Measurements from ENCODE around the gene SPATA2.

DNA sequence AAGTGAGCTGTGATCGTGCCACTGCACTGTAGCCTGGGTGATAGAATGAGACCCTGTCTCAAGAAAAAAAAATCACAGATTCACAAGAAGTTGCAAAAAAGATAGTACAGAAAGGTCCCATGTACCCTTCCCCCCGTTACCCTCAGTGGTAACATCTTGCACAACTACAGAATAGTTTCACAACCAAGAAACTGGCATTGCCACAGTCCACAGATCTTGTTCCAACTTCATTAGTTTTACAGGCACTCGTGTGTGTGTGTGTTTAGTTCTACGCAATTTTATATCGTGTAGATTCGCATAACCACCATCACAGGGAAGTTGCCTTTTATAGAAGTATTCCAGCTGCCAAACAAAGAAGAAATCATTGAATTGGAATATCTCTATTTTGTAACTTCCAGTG lies 19.1 kb downstream of the SPATA2 start:
- TF ChIP-seq, protein P1, sequence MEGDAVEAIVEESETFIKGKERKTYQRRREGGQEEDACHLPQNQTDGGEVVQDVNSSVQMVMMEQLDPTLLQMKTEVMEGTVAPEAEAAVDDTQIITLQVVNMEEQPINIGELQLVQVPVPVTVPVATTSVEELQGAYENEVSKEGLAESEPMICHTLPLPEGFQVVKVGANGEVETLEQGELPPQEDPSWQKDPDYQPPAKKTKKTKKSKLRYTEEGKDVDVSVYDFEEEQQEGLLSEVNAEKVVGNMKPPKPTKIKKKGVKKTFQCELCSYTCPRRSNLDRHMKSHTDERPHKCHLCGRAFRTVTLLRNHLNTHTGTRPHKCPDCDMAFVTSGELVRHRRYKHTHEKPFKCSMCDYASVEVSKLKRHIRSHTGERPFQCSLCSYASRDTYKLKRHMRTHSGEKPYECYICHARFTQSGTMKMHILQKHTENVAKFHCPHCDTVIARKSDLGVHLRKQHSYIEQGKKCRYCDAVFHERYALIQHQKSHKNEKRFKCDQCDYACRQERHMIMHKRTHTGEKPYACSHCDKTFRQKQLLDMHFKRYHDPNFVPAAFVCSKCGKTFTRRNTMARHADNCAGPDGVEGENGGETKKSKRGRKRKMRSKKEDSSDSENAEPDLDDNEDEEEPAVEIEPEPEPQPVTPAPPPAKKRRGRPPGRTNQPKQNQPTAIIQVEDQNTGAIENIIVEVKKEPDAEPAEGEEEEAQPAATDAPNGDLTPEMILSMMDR (conservative IDR thresholded peaks at IDR 0.05) = no peak
- no peak for TF ChIP-seq ZFX (IDR thresholded peaks at IDR 0.05)

Measured in C4-2B (cell line).